Stomach (tissue), 4 donors: Measurements from ENCODE around the gene OR5AR1.

Experiments
- CTCF ChIP-seq, 7 experiments: fragments of 450-650 bp in 4 of 7; fragments of 200-600 bp in 3 of 7; sonication (generic) in 3 of 7; IDR thresholded peaks; one replicate each; pipeline ENCODE4 v1.5.1; 2016 to 2019; ENCODE audit warnings: antibody characterized with exemption in 7 of 7, control low read depth in 2 of 7, mild to moderate bottlenecking in 1 of 7
- EP300 ChIP-seq: sonication (generic); formaldehyde crosslinking; IDR thresholded peaks from one replicate; pipeline ENCODE4 v1.6.1; 2017; ENCODE audit warnings: antibody characterized with exemption
- POLR2AphosphoS5 ChIP-seq, 3 donors: sonication (generic); formaldehyde crosslinking; IDR thresholded peaks; one replicate each; pipeline ENCODE4 v1.6.1; 2016; ENCODE audit warnings: antibody characterized with exemption in 3 of 3

DNA sequence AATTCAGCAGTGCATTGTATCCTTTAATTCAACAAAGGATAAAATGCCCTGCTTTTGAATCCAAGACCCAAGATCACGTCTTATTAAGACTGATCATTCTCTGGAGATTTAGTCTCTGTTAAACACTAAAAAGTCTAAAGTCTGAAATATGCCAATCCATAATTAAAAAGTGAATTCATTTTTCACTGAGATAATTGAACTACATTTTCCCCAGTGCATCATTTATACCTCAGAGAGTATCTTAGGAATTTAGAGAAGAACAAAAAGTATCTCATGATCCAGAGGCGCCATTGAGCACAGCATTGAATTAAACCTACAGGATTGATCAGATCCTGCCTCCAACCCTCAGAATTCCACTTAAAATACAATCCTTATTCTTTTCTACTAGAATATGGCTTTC, 26.6 kb upstream of the OR5AR1 start:
- TF ChIP-seq POLR2AphosphoS5 (IDR thresholded peaks at IDR 0.05) (no peak), CTCF (IDR thresholded peaks at IDR 0.05) (no peak), EP300 (no peak)
